Erythroblast (primary cell): ENCODE measurements around the gene CPD.

Experiments
- GATA1 ChIP-seq: IDR thresholded peaks from 2 replicates; pipeline ENCODE4 v1.6.1; 2011; ENCODE audit warnings: low read depth, mild to moderate bottlenecking, control low read depth, low read length, moderate library complexity
- POLR2A ChIP-seq: IDR thresholded peaks from 2 replicates; pipeline ENCODE4 v1.6.1; 2011; ENCODE audit warnings: mild to moderate bottlenecking, low read length

DNA sequence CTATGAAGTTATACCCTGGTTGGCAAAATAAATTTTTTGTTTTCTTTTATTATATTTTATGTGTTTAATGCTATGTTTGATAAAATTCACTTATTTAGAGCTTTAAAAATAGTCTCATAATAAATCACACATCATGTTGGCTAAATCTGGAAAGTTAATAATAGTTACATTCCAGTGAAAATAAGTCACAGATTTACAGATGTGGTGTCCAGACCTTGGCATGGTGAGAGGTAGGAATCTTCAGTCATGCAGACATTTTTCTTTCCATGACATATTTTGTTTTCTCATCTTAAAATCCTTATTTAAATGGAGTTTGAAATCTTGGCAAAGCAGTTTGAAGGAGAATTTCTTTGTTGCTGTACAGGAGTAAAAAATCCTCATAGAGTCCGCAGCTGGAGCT lies 50.4 kb downstream of the CPD start:
- TF ChIP-seq POLR2A (no peak), GATA1 (no peak)
